Chondrocyte (in vitro differentiated cells): Measurements from ENCODE around the gene CCL4. TPM values are rescaled to one million over a fixed set of nuclear protein-coding genes. Genes with fewer than 3 reads are reported as not detected.

Source experiments
- DNase-seq: peaks from one replicate; pipeline ENCODE4 v3.0.0; 2021; ENCODE audit warnings: mixed read lengths, low spot score
- H3K27ac Mint-ChIP-seq: one replicate; pipeline ENCODE4 v1.8.0; 2021; ENCODE audit warnings: mild to moderate bottlenecking, moderate library complexity, mixed read lengths; ENCODE audit not compliant: unreplicated experiment
- H3K27me3 Mint-ChIP-seq: 2 replicates; pipeline ENCODE4 v1.8.0; 2021; ENCODE audit warnings: low read depth, mixed read lengths
- H3K36me3 Mint-ChIP-seq: 2 replicates; pipeline ENCODE4 v1.8.0; 2021; ENCODE audit warnings: low read depth, mixed read lengths
- H3K4me1 Mint-ChIP-seq: 2 replicates; pipeline ENCODE4 v1.8.0; 2021; ENCODE audit warnings: low read depth, mild to moderate bottlenecking, mixed read lengths
- H3K4me3 Mint-ChIP-seq: one replicate; pipeline ENCODE4 v1.8.0; 2021; ENCODE audit warnings: mild to moderate bottlenecking, moderate library complexity, mixed read lengths; ENCODE audit not compliant: unreplicated experiment
- H3K9me3 Mint-ChIP-seq: 2 replicates; pipeline ENCODE4 v1.8.0; 2021; ENCODE audit warnings: low read depth, mixed read lengths
- total RNA-seq: library from RNA; stranded (reverse); gene quantifications from 3 replicates; pipeline ENCODE4 v1.2.1, GENCODE V29; 2021
- TF ChIP-seq, protein P1 (sequence below): fragments of 200-600 bp; sonication (generic); IDR thresholded peaks from 2 replicates; pipeline ENCODE4 v1.5.0; 2021; ENCODE audit warnings: antibody characterized with exemption, mild to moderate bottlenecking, moderate library complexity

Gene CCL4
- total RNA-seq, 1 donor from 2014 or later = not detected

DNA sequence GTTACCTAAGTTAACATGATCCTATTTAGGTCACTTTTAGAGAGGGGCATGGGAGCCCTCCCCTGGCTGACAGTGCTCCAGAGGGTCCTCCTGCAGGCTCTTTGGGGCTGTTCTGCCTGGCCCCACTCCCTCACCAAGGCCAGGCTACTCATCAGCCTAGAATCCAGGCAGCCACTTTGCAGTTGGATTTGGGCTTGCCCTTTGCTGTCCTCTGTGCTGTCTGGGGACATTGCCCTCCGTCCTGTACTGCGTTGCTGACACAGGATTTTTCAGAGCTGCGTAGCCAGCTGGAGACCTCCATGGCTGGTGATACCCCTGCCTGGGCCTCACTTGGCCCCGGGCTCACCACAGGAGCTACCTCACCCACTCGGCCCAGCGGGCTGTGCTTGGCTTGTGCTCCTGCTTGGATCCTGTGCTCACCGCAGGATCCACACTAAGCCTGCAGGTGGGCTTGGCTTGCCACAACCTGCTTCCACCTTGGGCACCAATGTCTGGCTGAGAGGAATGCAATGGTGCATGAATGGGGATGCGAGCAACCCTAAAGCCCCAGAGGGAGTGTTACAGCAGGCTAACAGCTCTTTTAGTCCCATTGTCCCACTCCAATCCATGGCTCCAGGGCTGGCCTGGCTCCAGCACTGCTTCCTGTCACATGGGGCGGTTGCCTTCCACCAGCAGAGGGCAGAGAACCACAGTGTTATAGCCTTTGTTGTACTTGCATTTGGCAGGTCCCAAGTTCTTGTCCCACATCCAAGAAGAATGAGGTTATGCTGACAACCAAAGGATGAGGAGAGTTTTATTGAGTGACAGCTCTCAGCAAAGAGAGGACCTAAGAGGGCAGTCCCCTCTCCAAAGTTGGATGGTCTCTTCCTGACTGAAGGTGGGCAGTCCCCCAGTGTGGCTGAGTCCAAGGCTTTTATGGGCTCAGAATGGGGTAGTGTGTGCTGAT is 21.5 kb downstream of the CCL4 start:
- Mint-ChIP-seq H3K36me3 (no peaks in the 10 kb centered on the region), H3K27ac (no peak overlapping the region), H3K4me1 (peaks cover 12% of the 10 kb centered on the region), H3K4me3 (no peak overlapping the region), H3K27me3 (peaks cover 13% of the 10 kb centered on the region), H3K9me3 (no peaks in the 10 kb centered on the region)
- no peak for DNase-seq
- TF ChIP-seq, protein P1, sequence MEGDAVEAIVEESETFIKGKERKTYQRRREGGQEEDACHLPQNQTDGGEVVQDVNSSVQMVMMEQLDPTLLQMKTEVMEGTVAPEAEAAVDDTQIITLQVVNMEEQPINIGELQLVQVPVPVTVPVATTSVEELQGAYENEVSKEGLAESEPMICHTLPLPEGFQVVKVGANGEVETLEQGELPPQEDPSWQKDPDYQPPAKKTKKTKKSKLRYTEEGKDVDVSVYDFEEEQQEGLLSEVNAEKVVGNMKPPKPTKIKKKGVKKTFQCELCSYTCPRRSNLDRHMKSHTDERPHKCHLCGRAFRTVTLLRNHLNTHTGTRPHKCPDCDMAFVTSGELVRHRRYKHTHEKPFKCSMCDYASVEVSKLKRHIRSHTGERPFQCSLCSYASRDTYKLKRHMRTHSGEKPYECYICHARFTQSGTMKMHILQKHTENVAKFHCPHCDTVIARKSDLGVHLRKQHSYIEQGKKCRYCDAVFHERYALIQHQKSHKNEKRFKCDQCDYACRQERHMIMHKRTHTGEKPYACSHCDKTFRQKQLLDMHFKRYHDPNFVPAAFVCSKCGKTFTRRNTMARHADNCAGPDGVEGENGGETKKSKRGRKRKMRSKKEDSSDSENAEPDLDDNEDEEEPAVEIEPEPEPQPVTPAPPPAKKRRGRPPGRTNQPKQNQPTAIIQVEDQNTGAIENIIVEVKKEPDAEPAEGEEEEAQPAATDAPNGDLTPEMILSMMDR = peak; percentile 18

DNA sequence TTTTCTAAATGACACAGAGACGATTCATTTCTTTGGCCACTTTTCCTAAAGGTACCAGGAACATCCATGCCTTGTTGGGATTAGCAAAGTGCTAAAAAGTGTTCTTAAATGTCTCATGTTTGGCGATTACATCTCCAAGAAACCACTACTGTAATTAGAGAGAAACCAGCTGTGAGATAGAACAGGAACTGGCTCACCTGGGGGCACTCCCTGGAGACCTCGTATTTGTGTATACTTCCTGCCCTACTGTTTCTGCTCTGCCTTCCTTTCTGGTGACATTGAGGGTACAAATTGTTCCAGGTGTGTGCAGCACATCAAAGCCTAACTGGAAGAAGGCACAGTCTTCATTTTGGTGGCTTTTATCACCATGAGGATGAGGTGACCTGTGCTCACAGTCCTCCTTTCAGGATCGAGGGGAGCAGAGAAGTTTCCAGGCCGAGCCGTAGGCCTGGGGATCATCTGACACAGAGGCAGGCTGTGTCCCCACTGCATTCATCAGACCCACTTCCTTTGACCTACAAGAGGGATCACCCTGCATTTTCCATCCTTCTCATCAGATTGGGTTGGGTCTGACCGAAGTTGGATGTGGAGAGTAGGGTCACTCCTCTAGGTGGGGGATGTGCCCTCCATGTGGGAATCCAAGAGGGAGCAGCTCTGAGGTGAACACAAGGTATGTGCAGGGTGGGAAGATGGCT is 23.7 kb downstream of the CCL4 start:
- no peaks in the 10 kb centered on the region for H3K36me3 Mint-ChIP-seq
- TF ChIP-seq, protein P1 = no peak
- DNase-seq = no peak
- peaks cover 7% of the 10 kb centered on the region for H3K27me3 Mint-ChIP-seq
- no peaks in the 10 kb centered on the region for H3K9me3 Mint-ChIP-seq
- H3K4me3 Mint-ChIP-seq = no peak overlapping the region
- peaks cover 17% of the 10 kb centered on the region for H3K4me1 Mint-ChIP-seq
- no peak overlapping the region for H3K27ac Mint-ChIP-seq

DNA sequence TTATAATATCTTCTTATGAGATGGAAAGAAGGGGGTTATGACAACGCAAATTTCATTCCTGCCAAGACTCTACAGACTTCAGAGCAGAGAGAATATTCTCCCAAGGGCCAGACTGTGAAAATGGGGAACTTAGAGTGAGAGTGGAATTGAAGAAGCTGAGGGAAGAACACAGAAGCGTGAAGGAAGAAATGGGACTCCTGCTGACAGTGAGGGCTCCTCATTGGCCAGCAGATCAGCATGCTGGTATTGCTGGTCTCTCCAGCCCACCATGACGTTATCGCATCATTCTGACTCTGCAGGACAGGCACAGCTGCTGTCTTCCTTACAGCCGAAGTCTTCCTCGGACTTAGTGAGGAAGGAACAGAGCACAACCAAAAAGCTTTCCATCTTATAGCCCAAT is 24.3 kb downstream of the CCL4 start:
- H3K36me3 Mint-ChIP-seq = no peaks in the 10 kb centered on the region
- no peak overlapping the region for H3K4me3 Mint-ChIP-seq
- H3K27me3 Mint-ChIP-seq = peaks cover 5% of the 10 kb centered on the region
- H3K4me1 Mint-ChIP-seq = peaks cover 23% of the 10 kb centered on the region
- TF ChIP-seq, protein P1 = no peak
- H3K9me3 Mint-ChIP-seq = no peaks in the 10 kb centered on the region
- no peak overlapping the region for H3K27ac Mint-ChIP-seq
- DNase-seq = no peak

DNA sequence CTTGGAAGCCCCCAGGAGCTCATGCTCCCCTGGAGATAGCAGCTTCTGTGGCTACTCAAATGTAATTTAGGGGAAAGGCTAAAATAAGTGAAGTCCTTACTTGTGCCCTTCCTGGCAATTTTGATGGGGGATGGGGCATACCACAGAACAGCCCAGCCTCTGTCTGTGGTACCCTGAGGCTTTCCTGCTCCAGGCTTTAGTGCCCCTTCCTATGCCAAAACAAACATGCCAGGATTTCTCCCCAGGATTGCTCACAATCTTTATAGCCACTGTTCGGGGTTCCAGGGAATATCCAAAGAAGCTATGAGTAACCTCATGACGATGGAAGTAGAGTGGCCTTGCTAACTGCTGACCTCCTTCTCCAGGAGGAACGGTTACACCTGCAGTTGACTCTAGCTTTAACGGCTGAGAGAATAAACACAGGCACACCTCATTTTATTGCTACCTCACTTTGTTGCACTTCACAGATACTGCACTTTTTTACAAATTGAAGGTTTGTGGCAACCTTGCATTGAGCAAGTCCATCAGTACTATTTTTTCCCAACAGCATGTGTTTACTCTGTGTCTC is 24.9 kb downstream of the CCL4 start:
- Mint-ChIP-seq H3K27ac (no peak overlapping the region), H3K36me3 (no peaks in the 10 kb centered on the region), H3K4me1 (peaks cover 29% of the 10 kb centered on the region), H3K27me3 (no peaks in the 10 kb centered on the region), H3K4me3 (no peak overlapping the region), H3K9me3 (no peaks in the 10 kb centered on the region)
- TF ChIP-seq, protein P1 = no peak
- DNase-seq = no peak

DNA sequence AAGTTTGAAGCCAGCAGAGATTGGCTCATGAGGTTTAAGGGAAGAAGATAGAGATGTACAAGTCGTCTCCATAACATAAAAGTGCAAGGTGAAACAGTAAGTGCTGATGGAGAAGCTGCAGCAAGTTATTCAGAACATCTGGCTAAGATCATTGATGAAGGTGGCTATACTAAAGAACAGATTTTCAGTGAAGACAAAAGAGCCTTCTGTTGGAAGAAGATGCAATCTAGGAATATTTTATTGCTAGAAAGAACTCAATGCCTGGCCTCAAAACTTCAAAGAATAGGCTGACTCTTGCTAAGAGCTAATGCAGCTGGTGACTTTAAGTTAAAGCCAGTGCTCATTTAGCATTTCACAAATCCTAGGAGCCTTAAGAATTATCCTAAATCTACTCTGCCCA is 26.0 kb downstream of the CCL4 start:
- Mint-ChIP-seq H3K4me1 (peaks cover 35% of the 10 kb centered on the region), H3K4me3 (no peak overlapping the region), H3K36me3 (no peaks in the 10 kb centered on the region), H3K9me3 (no peaks in the 10 kb centered on the region), H3K27me3 (no peaks in the 10 kb centered on the region), H3K27ac (no peak overlapping the region)
- TF ChIP-seq, protein P1 = no peak
- no peak for DNase-seq
